Fibroblast of lung (primary cell): Measurements from ENCODE around the gene LSS.

Source experiments
- CTCF ChIP-seq, 2 donors: IDR thresholded peaks in 1 of 2; conservative IDR thresholded peaks in 1 of 2; 1 replicate in 1 of 2; 2 replicates in 1 of 2; pipeline ENCODE4 v1.5.1; 2011 to 2012; ENCODE audit warnings: low read length in 2 of 2, control low read depth in 1 of 2, inconsistent platforms in 1 of 2, low read depth in 1 of 2, mild to moderate bottlenecking in 1 of 2
- EZH2 ChIP-seq: IDR thresholded peaks from 2 replicates; pipeline ENCODE4 v1.5.1; 2012; ENCODE audit warnings: low read length, control low read depth, mild to moderate bottlenecking; ENCODE audit errors: missing control alignments

- TF ChIP-seq CTCF (conservative IDR thresholded peaks at IDR 0.05 in 1 of 2, IDR thresholded peaks at IDR 0.05 in 1 of 2; ENCODE audit: low read depth in 1 of 2, low read length in 2 of 2) (no peak), EZH2 (no peak)
These were observed 40.8 kb downstream of the LSS start for GRCh38 chr21:46187814-46188213.
